Right lobe of liver (tissue), 6 donors: Measurements from ENCODE around the gene MAPKAPK3. TPM values are rescaled to one million over a fixed set of nuclear protein-coding genes. Genes with fewer than 3 reads are reported as not detected.
A peak's percentile ranks its signal among the peaks of the same experiment; 100 is the strongest.

ENCODE experiments used
- ATAC-seq, 4 donors: fragments of 200-7000 bp; cut with Tn5 transposase; one replicate each; pipeline ENCODE4 v1.9.1; 2020; ENCODE audit warnings: mild to moderate bottlenecking in 4 of 4, moderate library complexity in 4 of 4
- DNase-seq, 3 donors: peaks; one replicate each; pipeline ENCODE4 v3.0.0-alpha.2; 2020
- H3K27ac ChIP-seq, 3 donors: fragments of 200-600 bp; one replicate each; pipeline ENCODE4 v1.8.0; 2022
- H3K27me3 ChIP-seq, 2 donors: fragments of 200-600 bp; one replicate each; pipeline ENCODE4 v1.8.0; 2022
- H3K36me3 ChIP-seq, 4 donors: fragments of 200-600 bp; sonication (generic) in 1 of 4; one replicate each; pipeline versions ENCODE4 v1.5.1 to v1.8.0; 2017 to 2022; ENCODE audit warnings: control low read depth in 1 of 4
- H3K4me1 ChIP-seq, 4 donors: fragments of 200-600 bp; sonication (generic) in 1 of 4; one replicate each; pipeline versions ENCODE4 v1.5.1 to v1.8.0; 2017 to 2022; ENCODE audit warnings: control low read depth in 1 of 4
- H3K4me3 ChIP-seq, 3 donors: fragments of 200-600 bp; one replicate each; pipeline ENCODE4 v1.8.0; 2022
- H3K9me3 ChIP-seq, 4 donors: fragments of 200-600 bp; sonication (generic) in 1 of 4; one replicate each; pipeline versions ENCODE4 v1.5.1 to v1.8.0; 2017 to 2022; ENCODE audit warnings: control low read depth in 1 of 4
- CTCF ChIP-seq, 4 donors: fragments of 200-600 bp in 3 of 4; fragments of 450-650 bp in 1 of 4; IDR thresholded peaks; one replicate each; pipeline versions ENCODE4 v1.5.1 to v1.8.0; 2016 to 2022; ENCODE audit warnings: antibody characterized with exemption in 4 of 4, mild to moderate bottlenecking in 2 of 4
- POLR2A ChIP-seq: fragments of 450-650 bp; IDR thresholded peaks from one replicate; pipeline ENCODE4 v1.6.1; 2017; ENCODE audit warnings: antibody characterized with exemption, mild to moderate bottlenecking
- WGBS: methylation state at CpG from one replicate; pipeline ENCODE4 v1.1.6; 2018; ENCODE audit warnings: low coverage, low lambda C conversion rate; ENCODE audit not compliant: insufficient coverage; ENCODE audit errors: missing lambda C conversion rate; 5-methylcytosine and 5-hydroxymethylcytosine counted together
- intact Hi-C, 2 donors: fragments of 100-400 bp; cut with DNase I; formaldehyde crosslinking; loops; one replicate each; pipeline versions ENCODE4 v1.11.2 to v1.14.1; 2022
- total RNA-seq, 6 experiments: library from RNA; depleted of rRNA in 2 of 6; stranded (reverse); fragments of >200 nt in 2 of 6; fragmentation: NEBNext Ultra II Directional in 3 of 6; extraction: Animal tissue kit (Norgen Biotek cat#: 25700) in 3 of 6; gene quantifications; one replicate each; pipeline versions ENCODE4 v1.1.0 to v1.2.4, GENCODE V29; 2016 to 2023
- donor health status: DM: no; HTN: yes; CAD: no.
- donor health status: DM: no; HTN: no; CAD: no.
- donor health status: DM: no; HTN: no; CAD: no.
- donor health status: DM: no; HTN: yes; CAD: no.
- donor health status: DM: no; HTN: yes; CAD: no.

MAPKAPK3 gene
- total RNA-seq, 6 experiments from 2014 or later: 16.6 to 21.4 (median 18.6) TPM

GRCh38 chr3:50632450-50632849, 15.5 kb downstream of the MAPKAPK3 start:
- Histone ChIP-seq H3K27me3 (no peaks in the 10 kb centered on the region), H3K27ac (no peak overlapping the region), H3K4me3 (no peak overlapping the region), H3K9me3 (no peaks in the 10 kb centered on the region), H3K4me1 (no peaks in the 10 kb centered on the region), H3K36me3 (no peaks in the 10 kb centered on the region)
- ATAC-seq (peak in 3 of 4 donors; percentile 24 to 44 (median 33)), DNase-seq (no peak)
- TF ChIP-seq POLR2A: no peak
- 20% methylated on average over 3 of the region's 5 CpGs for WGBS
- intact Hi-C loops: no loop called here

- H3K27ac ChIP-seq: no peak overlapping the region
- ATAC-seq (peak in 1 of 4 donors; percentile 7), DNase-seq (no peak)
- H3K36me3 ChIP-seq: no peaks in the 10 kb centered on the region
- H3K9me3 ChIP-seq: no peaks in the 10 kb centered on the region
- 60% methylated on average over 5 of the region's 5 CpGs for WGBS
- no peak for TF ChIP-seq POLR2A
- no peak for TF ChIP-seq CTCF (IDR thresholded peaks at IDR 0.05)
- no peaks in the 10 kb centered on the region for H3K4me1 ChIP-seq
- H3K4me3 ChIP-seq: no peak overlapping the region
- no peaks in the 10 kb centered on the region for H3K27me3 ChIP-seq
- intact Hi-C loops: no loop called here
Observed at GRCh38 chr3:50633230-50633790, 16.4 kb downstream of the MAPKAPK3 start.

- no peak overlapping the region for H3K27ac ChIP-seq
- intact Hi-C loops: no loop called here
- no peaks in the 10 kb centered on the region for H3K4me1 ChIP-seq
- no peaks in the 10 kb centered on the region for H3K36me3 ChIP-seq
- no peak for ATAC-seq
- TF ChIP-seq POLR2A (no peak), CTCF (IDR thresholded peaks at IDR 0.05) (no peak)
- no peaks in the 10 kb centered on the region for H3K9me3 ChIP-seq
- no peak overlapping the region for H3K4me3 ChIP-seq
- DNase-seq: no peak
- no peaks in the 10 kb centered on the region for H3K27me3 ChIP-seq
Observed at GRCh38 chr3:50635066-50635465, 18.1 kb downstream of the MAPKAPK3 start.

- Histone ChIP-seq H3K9me3 (no peaks in the 10 kb centered on the region), H3K4me1 (no peaks in the 10 kb centered on the region), H3K4me3 (no peak overlapping the region), H3K27ac (no peak overlapping the region), H3K27me3 (no peaks in the 10 kb centered on the region), H3K36me3 (peaks cover 0 to 7% (median under 1%) of the 10 kb centered on the region in 4 donors)
- no peak for ATAC-seq
- no peak for DNase-seq
- 86% methylated on average over 1 of the region's 4 CpGs for WGBS
- intact Hi-C loops: no loop called here
- TF ChIP-seq CTCF (IDR thresholded peaks at IDR 0.05) (no peak), POLR2A (no peak)
Observed at GRCh38 chr3:50637011-50637410, 20.1 kb downstream of the MAPKAPK3 start.

GRCh38 chr3:50637945-50638344, 21.0 kb downstream of the MAPKAPK3 start:
- ATAC-seq (no peak), DNase-seq (no peak)
- Histone ChIP-seq H3K27ac (no peak overlapping the region), H3K9me3 (no peaks in the 10 kb centered on the region), H3K36me3 (peaks cover 0 to 10% (median 4%) of the 10 kb centered on the region in 4 donors), H3K27me3 (no peaks in the 10 kb centered on the region), H3K4me3 (no peak overlapping the region), H3K4me1 (no peaks in the 10 kb centered on the region)
- WGBS: 47% methylated on average over 2 of the region's 3 CpGs
- TF ChIP-seq POLR2A (no peak), CTCF (IDR thresholded peaks at IDR 0.05) (no peak)
- intact Hi-C loops: no loop called here
